H1 (cell line): ENCODE measurements around the gene CUBN. TPM values are rescaled to one million over a fixed set of nuclear protein-coding genes. Genes with fewer than 3 reads are reported as not detected.

Source experiments
- ASH2L ChIP-seq: fragments of 200-600, 300-600 bp; sonication (generic); IDR thresholded peaks from one replicate; pipeline ENCODE4 v1.7.1; 2017; ENCODE audit warnings: low read length
- BCL11A ChIP-seq, 2 experiments: IDR thresholded peaks; one replicate each; pipeline ENCODE4 v1.6.1; 2011; ENCODE audit warnings: low read depth in 2 of 2, low read length in 2 of 2, mild to moderate bottlenecking in 2 of 2
- HDAC2 ChIP-seq, 2 experiments: fragments of 300-600 bp in 1 of 2; sonication (generic) in 1 of 2; IDR thresholded peaks; 2 replicates each; pipeline ENCODE4 v1.6.1; 2011 to 2012; ENCODE audit warnings: low read depth in 2 of 2, low read length in 2 of 2, mild to moderate bottlenecking in 2 of 2, moderate library complexity in 2 of 2, borderline replicate concordance in 1 of 2, inconsistent platforms in 1 of 2
- RBBP5 ChIP-seq: IDR thresholded peaks from 2 replicates; pipeline ENCODE4 v1.7.1; 2012; ENCODE audit warnings: low read depth, mild to moderate bottlenecking, inconsistent platforms, low read length, moderate library complexity, borderline replicate concordance
- RNF2 ChIP-seq: fragments of 200-900, 300-1000 bp; sonication (generic); IDR thresholded peaks from 2 replicates; pipeline ENCODE4 v1.7.1; 2016; ENCODE audit warnings: borderline replicate concordance, low read depth, mild to moderate bottlenecking, antibody characterized with exemption, low read length; ENCODE audit not compliant: poor library complexity, severe bottlenecking; ENCODE audit errors: missing control alignments
- polyA plus RNA-seq, 7 experiments: library from polyadenylated mRNA; depleted of rRNA in 3 of 7; stranded (reverse) in 5 of 7; unstranded in 2 of 7; fragments of >200 nt in 5 of 7; fragments of 200-250 nt in 2 of 7; gene quantifications; 1 replicate in 5 of 7; 2 replicates in 1 of 7; 4 replicates in 1 of 7; pipeline versions ENCODE4 v1.2.1 to v1.2.3, GENCODE V29; 2011 to 2013; ENCODE audit warnings: missing spikeins in 2 of 7, mixed read lengths in 2 of 7
- total RNA-seq: library from RNA; stranded (reverse); fragmentation: NEBNext Ultra II Directional; extraction: Animal tissue kit (Norgen Biotek cat#: 25700); gene quantifications from 2 replicates; pipeline ENCODE4 v1.2.1, GENCODE V29; 2021
- TF ChIP-seq, protein P1 (sequence below): fragments of 300-600 bp; sonication (generic); IDR thresholded peaks from 2 replicates; pipeline ENCODE4 v1.7.1; 2012; ENCODE audit warnings: low read length, moderate library complexity, mild to moderate bottlenecking, inconsistent platforms; ENCODE audit not compliant: insufficient replicate concordance
- TF ChIP-seq, protein P2 (sequence below): IDR thresholded peaks from 2 replicates; pipeline ENCODE4 v1.6.1; 2012; ENCODE audit warnings: inconsistent platforms
- TF ChIP-seq, protein P3 (sequence below), 3 experiments: IDR thresholded peaks; 1 replicate in 2 of 3; 2 replicates in 1 of 3; pipeline versions ENCODE4 v1.5.1 to v1.6.1; 2011; ENCODE audit warnings: low read length in 3 of 3, mild to moderate bottlenecking in 3 of 3, inconsistent platforms in 2 of 3, low read depth in 1 of 3, moderate library complexity in 1 of 3; ENCODE audit not compliant: insufficient read depth in 1 of 3; ENCODE audit errors: control extremely low read depth in 1 of 3

CUBN gene
- total and polyA plus RNA-seq, 2 of the 8 experiments (the other 6 are each of a cell fraction or from before 2014, with no cell fraction given) = 0.04 to 0.08 TPM

DNA sequence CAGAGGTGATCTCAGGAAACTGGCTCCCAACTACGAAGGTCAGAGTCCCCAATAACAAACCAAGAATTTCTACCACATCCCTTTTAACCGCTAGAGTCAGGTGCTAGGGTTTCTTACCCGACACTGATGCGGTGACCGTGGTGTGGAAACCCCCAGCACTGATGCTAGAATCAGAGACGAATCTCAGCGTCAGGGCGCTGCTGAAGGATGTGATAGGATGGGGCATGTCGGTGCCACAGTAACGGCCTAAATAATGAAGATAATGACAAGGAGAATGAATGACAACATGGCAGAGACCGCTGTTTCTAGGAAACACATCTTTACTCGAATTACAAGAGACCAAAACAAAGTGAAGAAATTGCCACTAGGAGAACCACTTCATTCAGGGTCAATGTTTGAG lies 181.2 kb downstream of the CUBN start (continued):
- TF ChIP-seq, protein P1, sequence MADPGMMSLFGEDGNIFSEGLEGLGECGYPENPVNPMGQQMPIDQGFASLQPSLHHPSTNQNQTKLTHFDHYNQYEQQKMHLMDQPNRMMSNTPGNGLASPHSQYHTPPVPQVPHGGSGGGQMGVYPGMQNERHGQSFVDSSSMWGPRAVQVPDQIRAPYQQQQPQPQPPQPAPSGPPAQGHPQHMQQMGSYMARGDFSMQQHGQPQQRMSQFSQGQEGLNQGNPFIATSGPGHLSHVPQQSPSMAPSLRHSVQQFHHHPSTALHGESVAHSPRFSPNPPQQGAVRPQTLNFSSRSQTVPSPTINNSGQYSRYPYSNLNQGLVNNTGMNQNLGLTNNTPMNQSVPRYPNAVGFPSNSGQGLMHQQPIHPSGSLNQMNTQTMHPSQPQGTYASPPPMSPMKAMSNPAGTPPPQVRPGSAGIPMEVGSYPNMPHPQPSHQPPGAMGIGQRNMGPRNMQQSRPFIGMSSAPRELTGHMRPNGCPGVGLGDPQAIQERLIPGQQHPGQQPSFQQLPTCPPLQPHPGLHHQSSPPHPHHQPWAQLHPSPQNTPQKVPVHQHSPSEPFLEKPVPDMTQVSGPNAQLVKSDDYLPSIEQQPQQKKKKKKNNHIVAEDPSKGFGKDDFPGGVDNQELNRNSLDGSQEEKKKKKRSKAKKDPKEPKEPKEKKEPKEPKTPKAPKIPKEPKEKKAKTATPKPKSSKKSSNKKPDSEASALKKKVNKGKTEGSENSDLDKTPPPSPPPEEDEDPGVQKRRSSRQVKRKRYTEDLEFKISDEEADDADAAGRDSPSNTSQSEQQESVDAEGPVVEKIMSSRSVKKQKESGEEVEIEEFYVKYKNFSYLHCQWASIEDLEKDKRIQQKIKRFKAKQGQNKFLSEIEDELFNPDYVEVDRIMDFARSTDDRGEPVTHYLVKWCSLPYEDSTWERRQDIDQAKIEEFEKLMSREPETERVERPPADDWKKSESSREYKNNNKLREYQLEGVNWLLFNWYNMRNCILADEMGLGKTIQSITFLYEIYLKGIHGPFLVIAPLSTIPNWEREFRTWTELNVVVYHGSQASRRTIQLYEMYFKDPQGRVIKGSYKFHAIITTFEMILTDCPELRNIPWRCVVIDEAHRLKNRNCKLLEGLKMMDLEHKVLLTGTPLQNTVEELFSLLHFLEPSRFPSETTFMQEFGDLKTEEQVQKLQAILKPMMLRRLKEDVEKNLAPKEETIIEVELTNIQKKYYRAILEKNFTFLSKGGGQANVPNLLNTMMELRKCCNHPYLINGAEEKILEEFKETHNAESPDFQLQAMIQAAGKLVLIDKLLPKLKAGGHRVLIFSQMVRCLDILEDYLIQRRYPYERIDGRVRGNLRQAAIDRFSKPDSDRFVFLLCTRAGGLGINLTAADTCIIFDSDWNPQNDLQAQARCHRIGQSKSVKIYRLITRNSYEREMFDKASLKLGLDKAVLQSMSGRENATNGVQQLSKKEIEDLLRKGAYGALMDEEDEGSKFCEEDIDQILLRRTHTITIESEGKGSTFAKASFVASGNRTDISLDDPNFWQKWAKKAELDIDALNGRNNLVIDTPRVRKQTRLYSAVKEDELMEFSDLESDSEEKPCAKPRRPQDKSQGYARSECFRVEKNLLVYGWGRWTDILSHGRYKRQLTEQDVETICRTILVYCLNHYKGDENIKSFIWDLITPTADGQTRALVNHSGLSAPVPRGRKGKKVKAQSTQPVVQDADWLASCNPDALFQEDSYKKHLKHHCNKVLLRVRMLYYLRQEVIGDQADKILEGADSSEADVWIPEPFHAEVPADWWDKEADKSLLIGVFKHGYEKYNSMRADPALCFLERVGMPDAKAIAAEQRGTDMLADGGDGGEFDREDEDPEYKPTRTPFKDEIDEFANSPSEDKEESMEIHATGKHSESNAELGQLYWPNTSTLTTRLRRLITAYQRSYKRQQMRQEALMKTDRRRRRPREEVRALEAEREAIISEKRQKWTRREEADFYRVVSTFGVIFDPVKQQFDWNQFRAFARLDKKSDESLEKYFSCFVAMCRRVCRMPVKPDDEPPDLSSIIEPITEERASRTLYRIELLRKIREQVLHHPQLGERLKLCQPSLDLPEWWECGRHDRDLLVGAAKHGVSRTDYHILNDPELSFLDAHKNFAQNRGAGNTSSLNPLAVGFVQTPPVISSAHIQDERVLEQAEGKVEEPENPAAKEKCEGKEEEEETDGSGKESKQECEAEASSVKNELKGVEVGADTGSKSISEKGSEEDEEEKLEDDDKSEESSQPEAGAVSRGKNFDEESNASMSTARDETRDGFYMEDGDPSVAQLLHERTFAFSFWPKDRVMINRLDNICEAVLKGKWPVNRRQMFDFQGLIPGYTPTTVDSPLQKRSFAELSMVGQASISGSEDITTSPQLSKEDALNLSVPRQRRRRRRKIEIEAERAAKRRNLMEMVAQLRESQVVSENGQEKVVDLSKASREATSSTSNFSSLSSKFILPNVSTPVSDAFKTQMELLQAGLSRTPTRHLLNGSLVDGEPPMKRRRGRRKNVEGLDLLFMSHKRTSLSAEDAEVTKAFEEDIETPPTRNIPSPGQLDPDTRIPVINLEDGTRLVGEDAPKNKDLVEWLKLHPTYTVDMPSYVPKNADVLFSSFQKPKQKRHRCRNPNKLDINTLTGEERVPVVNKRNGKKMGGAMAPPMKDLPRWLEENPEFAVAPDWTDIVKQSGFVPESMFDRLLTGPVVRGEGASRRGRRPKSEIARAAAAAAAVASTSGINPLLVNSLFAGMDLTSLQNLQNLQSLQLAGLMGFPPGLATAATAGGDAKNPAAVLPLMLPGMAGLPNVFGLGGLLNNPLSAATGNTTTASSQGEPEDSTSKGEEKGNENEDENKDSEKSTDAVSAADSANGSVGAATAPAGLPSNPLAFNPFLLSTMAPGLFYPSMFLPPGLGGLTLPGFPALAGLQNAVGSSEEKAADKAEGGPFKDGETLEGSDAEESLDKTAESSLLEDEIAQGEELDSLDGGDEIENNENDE = no peak
- TF ChIP-seq, protein P2, sequence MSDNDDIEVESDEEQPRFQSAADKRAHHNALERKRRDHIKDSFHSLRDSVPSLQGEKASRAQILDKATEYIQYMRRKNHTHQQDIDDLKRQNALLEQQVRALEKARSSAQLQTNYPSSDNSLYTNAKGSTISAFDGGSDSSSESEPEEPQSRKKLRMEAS = no peak
- TF ChIP-seq ASH2L (no peak), BCL11A (IDR thresholded peaks at IDR 0.05; ENCODE audit: low read depth in 2 of 2, low read length in 2 of 2) (no peak), RBBP5 (no peak), HDAC2 (IDR thresholded peaks at IDR 0.05; ENCODE audit: borderline replicate concordance in 1 of 2, low read depth in 2 of 2, low read length in 2 of 2) (no peak), RNF2 (no peak)
- TF ChIP-seq, protein P3, sequence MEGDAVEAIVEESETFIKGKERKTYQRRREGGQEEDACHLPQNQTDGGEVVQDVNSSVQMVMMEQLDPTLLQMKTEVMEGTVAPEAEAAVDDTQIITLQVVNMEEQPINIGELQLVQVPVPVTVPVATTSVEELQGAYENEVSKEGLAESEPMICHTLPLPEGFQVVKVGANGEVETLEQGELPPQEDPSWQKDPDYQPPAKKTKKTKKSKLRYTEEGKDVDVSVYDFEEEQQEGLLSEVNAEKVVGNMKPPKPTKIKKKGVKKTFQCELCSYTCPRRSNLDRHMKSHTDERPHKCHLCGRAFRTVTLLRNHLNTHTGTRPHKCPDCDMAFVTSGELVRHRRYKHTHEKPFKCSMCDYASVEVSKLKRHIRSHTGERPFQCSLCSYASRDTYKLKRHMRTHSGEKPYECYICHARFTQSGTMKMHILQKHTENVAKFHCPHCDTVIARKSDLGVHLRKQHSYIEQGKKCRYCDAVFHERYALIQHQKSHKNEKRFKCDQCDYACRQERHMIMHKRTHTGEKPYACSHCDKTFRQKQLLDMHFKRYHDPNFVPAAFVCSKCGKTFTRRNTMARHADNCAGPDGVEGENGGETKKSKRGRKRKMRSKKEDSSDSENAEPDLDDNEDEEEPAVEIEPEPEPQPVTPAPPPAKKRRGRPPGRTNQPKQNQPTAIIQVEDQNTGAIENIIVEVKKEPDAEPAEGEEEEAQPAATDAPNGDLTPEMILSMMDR (IDR thresholded peaks at IDR 0.05; ENCODE audit: control extremely low read depth in 1 of 3, insufficient read depth in 1 of 3, low read depth in 1 of 3, low read length in 3 of 3) = no peak
